SK-N-SH (cell line): ENCODE data around the gene SQOR. TPM values are rescaled to one million over a fixed set of nuclear protein-coding genes. Genes with fewer than 3 reads are reported as not detected.
A peak's percentile ranks its signal among the peaks of the same experiment; 100 is the strongest.

ENCODE experiments used
- CTCF ChIA-PET: fragments of 300-600, 350-600 bp; formaldehyde crosslinking; extraction: SDS; loops from one replicate; lab custom pipeline; 2021; lab: Yijun Ruan, JAX
- POLR2A ChIA-PET: fragments of 350-600 bp; sonication (Branson Sonifier 250); formaldehyde crosslinking; extraction: SDS; loops from one replicate; lab custom pipeline; 2020; ENCODE audit warnings: antibody characterized with exemption, inconsistent platforms; lab: Yijun Ruan, JAX
- DNase-seq: peaks from one replicate; pipeline ENCODE4 v3.0.0; 2012
- H2AFZ ChIP-seq: fragments of 200-600 bp; sonication (generic); 2 replicates; pipeline ENCODE4 v1.8.1; 2016; ENCODE audit warnings: antibody characterized with exemption, mild to moderate bottlenecking, low read depth
- H3F3A ChIP-seq: fragments of 200-600 bp; sonication (generic); replicated peaks from 2 replicates; pipeline ENCODE3; 2016; ENCODE audit warnings: antibody characterized with exemption, mild to moderate bottlenecking; ENCODE audit not compliant: insufficient read depth
- H3K27ac ChIP-seq, 2 experiments: fragments of 200-500 bp in 1 of 2; fragments of 200-600 bp in 1 of 2; sonication (Bioruptor generic) in 1 of 2; sonication (generic), shearing (Covaris generic) in 1 of 2; 2 replicates each; pipeline versions ENCODE4 v1.5.1 to v1.6.1; 2014 to 2016; ENCODE audit warnings: low read depth in 2 of 2, inconsistent platforms in 1 of 2, low read length in 1 of 2, mild to moderate bottlenecking in 1 of 2, mixed read lengths in 1 of 2
- H3K27me3 ChIP-seq: fragments of 200-600 bp; sonication (generic), shearing (Covaris generic); 2 replicates; pipeline ENCODE4 v1.6.1; 2016; ENCODE audit warnings: mixed run types; ENCODE audit not compliant: insufficient read depth
- H3K36me3 ChIP-seq, 2 experiments: fragments of 200-500 bp in 1 of 2; fragments of 200-600 bp in 1 of 2; sonication (Bioruptor generic) in 1 of 2; sonication (generic) in 1 of 2; replicated peaks in 1 of 2; 2 replicates each; pipeline versions ENCODE3 to v1.5.1; 2014 to 2016; ENCODE audit warnings: low read length in 1 of 2, mild to moderate bottlenecking in 1 of 2; ENCODE audit not compliant: insufficient read depth in 2 of 2, control insufficient read depth in 1 of 2
- H3K4me1 ChIP-seq, 2 experiments: fragments of 200-500 bp in 1 of 2; fragments of 200-600 bp in 1 of 2; sonication (Bioruptor generic) in 1 of 2; sonication (generic), shearing (Covaris generic) in 1 of 2; 2 replicates each; pipeline versions ENCODE4 v1.5.1 to v1.6.1; 2014 to 2016; ENCODE audit warnings: low read depth in 1 of 2, low read length in 1 of 2, mixed run types in 1 of 2; ENCODE audit not compliant: insufficient read depth in 2 of 2, control insufficient read depth in 1 of 2
- H3K4me2 ChIP-seq: fragments of 200-600 bp; sonication (generic), shearing (Covaris generic); 2 replicates; pipeline ENCODE4 v1.6.1; 2017; ENCODE audit warnings: mixed run types
- H3K4me3 ChIP-seq, 2 experiments: fragments of 200-500 bp in 1 of 2; fragments of 200-600 bp in 1 of 2; sonication (Bioruptor generic) in 1 of 2; sonication (generic), shearing (Covaris generic) in 1 of 2; 2 replicates each; pipeline versions ENCODE4 v1.5.1 to v1.8.1; 2014 to 2016; ENCODE audit warnings: low read depth in 2 of 2, inconsistent platforms in 1 of 2, low read length in 1 of 2, mild to moderate bottlenecking in 1 of 2, mixed read lengths in 1 of 2, moderate library complexity in 1 of 2
- H3K79me2 ChIP-seq: fragments of 200-600 bp; sonication (generic); 2 replicates; pipeline ENCODE4 v1.8.1; 2017; ENCODE audit warnings: mild to moderate bottlenecking; ENCODE audit not compliant: insufficient read depth
- H3K9ac ChIP-seq: fragments of 200-600 bp; sonication (generic); 2 replicates; pipeline ENCODE4 v1.6.1; 2017; ENCODE audit warnings: mixed run types
- H3K9me2 ChIP-seq: fragments of 200-600 bp; sonication (generic); 2 replicates; pipeline ENCODE4 v1.6.1; 2017; ENCODE audit warnings: mixed run types
- H3K9me3 ChIP-seq: fragments of 200-600 bp; sonication (generic); 2 replicates; pipeline ENCODE4 v1.6.1; 2017; ENCODE audit warnings: mixed run types, mild to moderate bottlenecking, moderate library complexity
- H4K20me1 ChIP-seq: fragments of 200-600 bp; sonication (generic); 2 replicates; pipeline ENCODE4 v1.6.1; 2017; ENCODE audit warnings: mild to moderate bottlenecking, mixed run types; ENCODE audit not compliant: insufficient read depth
- CHD2 ChIP-seq: fragments of 150-350 bp; IDR thresholded peaks from 2 replicates; pipeline ENCODE4 v1.6.1; 2018; ENCODE audit warnings: low read length; ENCODE audit not compliant: partially characterized antibody
- EP300 ChIP-seq, 2 experiments: IDR thresholded peaks; 2 replicates each; pipeline versions ENCODE4 v1.4.0 to v1.6.1; 2012; ENCODE audit warnings: borderline replicate concordance in 1 of 2, low read depth in 1 of 2, low read length in 1 of 2
- EZH2phosphoT487 ChIP-seq: fragments of 200-600 bp; sonication (generic); IDR thresholded peaks from 2 replicates; pipeline ENCODE4 v1.6.1; 2017; ENCODE audit warnings: low read depth, mixed run types, mild to moderate bottlenecking, antibody characterized with exemption, moderate library complexity, borderline replicate concordance
- FOXJ3 ChIP-seq: sonication (generic); formaldehyde crosslinking; IDR thresholded peaks from 2 replicates; pipeline ENCODE4 v1.5.1; 2020; ENCODE audit warnings: mild to moderate bottlenecking, missing genetic modification reagents
- GATA2 ChIP-seq: sonication (generic); formaldehyde crosslinking; IDR thresholded peaks from 2 replicates; pipeline ENCODE4 v1.5.0; 2020; ENCODE audit warnings: mild to moderate bottlenecking, missing genetic modification reagents
- JUND ChIP-seq: IDR thresholded peaks from 2 replicates; pipeline ENCODE4 v1.4.0; 2012
- MEF2A ChIP-seq: IDR thresholded peaks from 2 replicates; pipeline ENCODE4 v1.4.0; 2012; ENCODE audit warnings: low read depth, borderline replicate concordance
- NFIC ChIP-seq: IDR thresholded peaks from 2 replicates; pipeline ENCODE4 v1.4.0; 2012; ENCODE audit warnings: borderline replicate concordance
- NRF1 ChIP-seq: IDR thresholded peaks from 2 replicates; pipeline ENCODE4 v1.6.1; 2012; ENCODE audit warnings: low read depth, mild to moderate bottlenecking, low read length
- POLR2AphosphoS5 ChIP-seq: IDR thresholded peaks from 2 replicates; pipeline ENCODE4 v1.6.1; 2012; ENCODE audit warnings: low read depth, low read length
- RAD21 ChIP-seq: IDR thresholded peaks from 2 replicates; pipeline ENCODE4 v1.6.1; 2012; ENCODE audit warnings: mild to moderate bottlenecking, low read length
- RCOR1 ChIP-seq: fragments of 150-350 bp; IDR thresholded peaks from 2 replicates; pipeline ENCODE4 v1.6.1; 2017; ENCODE audit warnings: antibody characterized with exemption, low read length
- RFX5 ChIP-seq: IDR thresholded peaks from 2 replicates; pipeline ENCODE4 v1.6.1; 2012; ENCODE audit warnings: mild to moderate bottlenecking, improper control_type of control experiment, low read length
- TAF1 ChIP-seq: IDR thresholded peaks from 2 replicates; pipeline ENCODE4 v1.6.1; 2012; ENCODE audit warnings: low read depth, mild to moderate bottlenecking, low read length, moderate library complexity, borderline replicate concordance
- TCF12 ChIP-seq: IDR thresholded peaks from 2 replicates; pipeline ENCODE4 v1.4.0; 2012
- TEAD4 ChIP-seq: IDR thresholded peaks from 2 replicates; pipeline ENCODE4 v1.4.0; 2012; ENCODE audit warnings: mild to moderate bottlenecking, borderline replicate concordance; ENCODE audit not compliant: insufficient read depth
- WGBS: methylation state at CpG from one replicate; pipeline ENCODE4 v1.1.6; 2017; ENCODE audit warnings: low lambda C conversion rate; 5-methylcytosine and 5-hydroxymethylcytosine counted together
- polyA plus RNA-seq, 3 experiments: library from polyadenylated mRNA; depleted of rRNA; stranded (reverse); fragments of >200 nt; gene quantifications; 2 replicates each; pipeline ENCODE4 v1.2.3, GENCODE V29; 2012
- TF ChIP-seq, protein P1 (sequence below): fragments of 200-600 bp; sonication (generic); IDR thresholded peaks from 2 replicates; pipeline ENCODE4 v1.6.1; 2017; ENCODE audit warnings: antibody characterized with exemption, mild to moderate bottlenecking, moderate library complexity
- TF ChIP-seq, protein P2 (sequence below): fragments of 150-350 bp; IDR thresholded peaks from 2 replicates; pipeline ENCODE4 v1.6.1; 2017; ENCODE audit warnings: antibody characterized with exemption, low read length, low read depth, borderline replicate concordance
- TF ChIP-seq, protein P3 (sequence below): IDR thresholded peaks from 2 replicates; pipeline ENCODE4 v1.4.0; 2012; ENCODE audit warnings: low read depth, borderline replicate concordance
- TF ChIP-seq, protein P4 (sequence below): IDR thresholded peaks from 2 replicates; pipeline ENCODE4 v1.4.0; 2012; ENCODE audit warnings: low read depth
- TF ChIP-seq, protein P5 (sequence below): IDR thresholded peaks from 2 replicates; pipeline ENCODE4 v1.4.0; 2012; ENCODE audit warnings: low read depth, borderline replicate concordance

Gene SQOR
- polyA plus RNA-seq, 1 of the 3 experiments (the other 2 are of a cell fraction), result 7.8 TPM

DNA sequence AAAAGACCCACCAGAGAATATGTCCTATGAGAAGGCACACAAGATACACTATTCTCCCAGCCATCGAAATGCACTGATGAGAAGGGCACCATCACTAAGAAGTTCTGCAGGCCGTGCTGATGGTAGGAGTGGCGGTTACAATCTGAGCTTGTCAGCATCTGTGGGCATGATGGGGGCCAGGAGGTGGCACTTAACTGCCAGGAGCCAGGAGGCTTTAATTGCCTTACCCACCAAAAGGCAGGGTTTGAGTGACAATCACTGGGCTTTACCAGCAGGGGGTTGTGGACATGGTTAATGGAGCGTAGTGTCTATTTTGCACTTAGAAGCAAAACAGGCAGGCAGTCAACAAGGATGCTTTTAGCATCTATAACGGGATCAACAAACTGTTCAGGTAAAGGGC lies 16.0 kb upstream of the SQOR start:
- POLR2A ChIA-PET, result no interaction called here
- H3F3A ChIP-seq, result peaks cover 3% of the 10 kb centered on the region
- H3K4me3 ChIP-seq, result no peak overlapping the region
- H3K27me3 ChIP-seq, result no peaks in the 10 kb centered on the region
- H3K27ac ChIP-seq, result no peak overlapping the region
- no peaks in the 10 kb centered on the region for H4K20me1 ChIP-seq
- no peaks in the 10 kb centered on the region for H3K79me2 ChIP-seq
- H3K9ac ChIP-seq, result no peak overlapping the region
- H3K4me1 ChIP-seq, result no peaks in the 10 kb centered on the region
- CTCF ChIA-PET, result no interaction called here
- no peak overlapping the region for H3K4me2 ChIP-seq
- H3K9me2 ChIP-seq, result no peaks in the 10 kb centered on the region
- peak; percentile 43 for DNase-seq
- 69% methylated on average over 5 of the region's 5 CpGs for WGBS
- no peaks in the 10 kb centered on the region for H3K36me3 ChIP-seq
- H2AFZ ChIP-seq, result no peak overlapping the region
- no peaks in the 10 kb centered on the region for H3K9me3 ChIP-seq
- no peak for TF ChIP-seq RCOR1
- TF ChIP-seq, protein P1, sequence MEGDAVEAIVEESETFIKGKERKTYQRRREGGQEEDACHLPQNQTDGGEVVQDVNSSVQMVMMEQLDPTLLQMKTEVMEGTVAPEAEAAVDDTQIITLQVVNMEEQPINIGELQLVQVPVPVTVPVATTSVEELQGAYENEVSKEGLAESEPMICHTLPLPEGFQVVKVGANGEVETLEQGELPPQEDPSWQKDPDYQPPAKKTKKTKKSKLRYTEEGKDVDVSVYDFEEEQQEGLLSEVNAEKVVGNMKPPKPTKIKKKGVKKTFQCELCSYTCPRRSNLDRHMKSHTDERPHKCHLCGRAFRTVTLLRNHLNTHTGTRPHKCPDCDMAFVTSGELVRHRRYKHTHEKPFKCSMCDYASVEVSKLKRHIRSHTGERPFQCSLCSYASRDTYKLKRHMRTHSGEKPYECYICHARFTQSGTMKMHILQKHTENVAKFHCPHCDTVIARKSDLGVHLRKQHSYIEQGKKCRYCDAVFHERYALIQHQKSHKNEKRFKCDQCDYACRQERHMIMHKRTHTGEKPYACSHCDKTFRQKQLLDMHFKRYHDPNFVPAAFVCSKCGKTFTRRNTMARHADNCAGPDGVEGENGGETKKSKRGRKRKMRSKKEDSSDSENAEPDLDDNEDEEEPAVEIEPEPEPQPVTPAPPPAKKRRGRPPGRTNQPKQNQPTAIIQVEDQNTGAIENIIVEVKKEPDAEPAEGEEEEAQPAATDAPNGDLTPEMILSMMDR, result no peak; the same call in 1 of the 2 replicates
- no peak for TF ChIP-seq TCF12
- no peak for TF ChIP-seq EZH2phosphoT487
- TF ChIP-seq, protein P2, sequence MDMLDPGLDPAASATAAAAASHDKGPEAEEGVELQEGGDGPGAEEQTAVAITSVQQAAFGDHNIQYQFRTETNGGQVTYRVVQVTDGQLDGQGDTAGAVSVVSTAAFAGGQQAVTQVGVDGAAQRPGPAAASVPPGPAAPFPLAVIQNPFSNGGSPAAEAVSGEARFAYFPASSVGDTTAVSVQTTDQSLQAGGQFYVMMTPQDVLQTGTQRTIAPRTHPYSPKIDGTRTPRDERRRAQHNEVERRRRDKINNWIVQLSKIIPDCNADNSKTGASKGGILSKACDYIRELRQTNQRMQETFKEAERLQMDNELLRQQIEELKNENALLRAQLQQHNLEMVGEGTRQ, result no peak
- no peak for TF ChIP-seq NRF1
- TF ChIP-seq, protein P3, sequence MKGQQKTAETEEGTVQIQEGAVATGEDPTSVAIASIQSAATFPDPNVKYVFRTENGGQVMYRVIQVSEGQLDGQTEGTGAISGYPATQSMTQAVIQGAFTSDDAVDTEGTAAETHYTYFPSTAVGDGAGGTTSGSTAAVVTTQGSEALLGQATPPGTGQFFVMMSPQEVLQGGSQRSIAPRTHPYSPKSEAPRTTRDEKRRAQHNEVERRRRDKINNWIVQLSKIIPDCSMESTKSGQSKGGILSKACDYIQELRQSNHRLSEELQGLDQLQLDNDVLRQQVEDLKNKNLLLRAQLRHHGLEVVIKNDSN, result no peak
- TF ChIP-seq, protein P4, sequence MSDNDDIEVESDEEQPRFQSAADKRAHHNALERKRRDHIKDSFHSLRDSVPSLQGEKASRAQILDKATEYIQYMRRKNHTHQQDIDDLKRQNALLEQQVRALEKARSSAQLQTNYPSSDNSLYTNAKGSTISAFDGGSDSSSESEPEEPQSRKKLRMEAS, result no peak
- TF ChIP-seq FOXJ3 (CRISPR knock-in tag), result no peak
- TF ChIP-seq TAF1, result no peak
- no peak for TF ChIP-seq JUND

DNA sequence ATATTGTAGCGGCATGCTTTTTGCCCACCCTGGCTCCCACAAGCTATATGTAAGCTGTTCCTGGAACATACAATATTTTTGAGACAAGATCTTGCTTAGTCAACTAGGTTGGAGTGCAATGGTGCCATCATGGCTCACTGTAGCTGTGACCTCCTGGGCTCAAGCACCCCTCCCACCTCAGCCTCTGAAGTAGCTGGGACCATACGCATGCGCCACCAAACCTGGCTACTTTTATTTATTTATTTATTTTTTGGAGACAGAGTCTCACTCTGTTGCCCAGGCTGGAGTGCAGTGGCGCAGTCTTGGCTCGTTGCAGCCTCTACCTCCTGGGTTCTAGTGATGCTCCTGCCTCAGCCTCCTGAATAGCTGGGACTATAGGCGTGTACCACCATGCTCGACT lies 6.7 kb upstream of the SQOR start:
- Histone ChIP-seq H3K79me2 (no peaks in the 10 kb centered on the region), H3F3A (peaks cover 3% of the 10 kb centered on the region), H3K9me2 (no peaks in the 10 kb centered on the region), H3K4me1 (0 out of 4 replicates have a peak, but pooled peaks cover 0 to 3% of the 10 kb centered on the region in 2 experiments), H3K9ac (no peak overlapping the region), H3K27me3 (no peaks in the 10 kb centered on the region), H3K4me2 (no peak overlapping the region), H3K36me3 (no peaks in the 10 kb centered on the region), H3K27ac (no peak overlapping the region), H3K4me3 (no peak overlapping the region), H4K20me1 (no peaks in the 10 kb centered on the region), H2AFZ (no peak overlapping the region), H3K9me3 (peaks cover 9% of the 10 kb centered on the region; the same call in 1 of the 2 replicates)
- no peak for DNase-seq
- ChIA-PET POLR2A (no interaction called here), CTCF (interaction anchor here (0.9 to 1.9 kb wide), 2 partner anchors 17 to 170 kb away, joined by 4 to 7 read pairs; no protein-coding TSS in a partner anchor)
- 64% methylated on average over 7 of the region's 7 CpGs for WGBS
- TF ChIP-seq EP300 (IDR thresholded peaks at IDR 0.05; ENCODE audit: borderline replicate concordance in 1 of 2, low read depth in 1 of 2, low read length in 1 of 2) (no peak), RFX5 (no peak), MEF2A (no peak), CHD2 (no peak), FOXJ3 (CRISPR knock-in tag) (no peak), POLR2AphosphoS5 (no peak), GATA2 (CRISPR knock-in tag) (no peak), RAD21 (no peak), TEAD4 (no peak), NFIC (no peak)
- TF ChIP-seq, protein P5, sequence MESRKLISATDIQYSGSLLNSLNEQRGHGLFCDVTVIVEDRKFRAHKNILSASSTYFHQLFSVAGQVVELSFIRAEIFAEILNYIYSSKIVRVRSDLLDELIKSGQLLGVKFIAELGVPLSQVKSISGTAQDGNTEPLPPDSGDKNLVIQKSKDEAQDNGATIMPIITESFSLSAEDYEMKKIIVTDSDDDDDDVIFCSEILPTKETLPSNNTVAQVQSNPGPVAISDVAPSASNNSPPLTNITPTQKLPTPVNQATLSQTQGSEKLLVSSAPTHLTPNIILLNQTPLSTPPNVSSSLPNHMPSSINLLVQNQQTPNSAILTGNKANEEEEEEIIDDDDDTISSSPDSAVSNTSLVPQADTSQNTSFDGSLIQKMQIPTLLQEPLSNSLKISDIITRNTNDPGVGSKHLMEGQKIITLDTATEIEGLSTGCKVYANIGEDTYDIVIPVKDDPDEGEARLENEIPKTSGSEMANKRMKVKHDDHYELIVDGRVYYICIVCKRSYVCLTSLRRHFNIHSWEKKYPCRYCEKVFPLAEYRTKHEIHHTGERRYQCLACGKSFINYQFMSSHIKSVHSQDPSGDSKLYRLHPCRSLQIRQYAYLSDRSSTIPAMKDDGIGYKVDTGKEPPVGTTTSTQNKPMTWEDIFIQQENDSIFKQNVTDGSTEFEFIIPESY, result no peak
- TF ChIP-seq, protein P1, result no peak
